Fibroblast of lung (primary cell): Measurements from ENCODE around the gene ADGRD1. TPM values are rescaled to one million over a fixed set of nuclear protein-coding genes. Genes with fewer than 3 reads are reported as not detected.

Experiments used
- DNase-seq, 2 donors: peaks; one replicate each; pipeline versions ENCODE4 v3.0.0 to v3.0.0-alpha.2; 2010; ENCODE audit warnings: low read depth in 2 of 2
- H2AFZ ChIP-seq: 2 replicates; pipeline ENCODE4 v1.5.1; 2012; ENCODE audit warnings: low read length, control low read depth, inconsistent platforms
- H3K27ac ChIP-seq: 2 replicates; pipeline ENCODE4 v1.5.1; 2011; ENCODE audit warnings: low read length, control low read depth; ENCODE audit not compliant: insufficient read depth
- H3K27me3 ChIP-seq: 2 replicates; pipeline ENCODE4 v1.5.1; 2011; ENCODE audit warnings: mild to moderate bottlenecking, low read length; ENCODE audit not compliant: control insufficient read depth, insufficient read depth
- H3K36me3 ChIP-seq: 2 replicates; pipeline ENCODE4 v1.5.1; 2011; ENCODE audit warnings: low read length; ENCODE audit not compliant: control insufficient read depth, insufficient read depth
- H3K4me1 ChIP-seq: 2 replicates; pipeline ENCODE4 v1.5.1; 2011; ENCODE audit warnings: low read length; ENCODE audit not compliant: control insufficient read depth, insufficient read depth; ENCODE audit errors: extremely low read depth
- H3K4me2 ChIP-seq: 2 replicates; pipeline ENCODE4 v1.5.1; 2011; ENCODE audit warnings: low read length, control low read depth; ENCODE audit not compliant: insufficient read depth; ENCODE audit errors: extremely low read depth
- H3K4me3 ChIP-seq, 4 experiments: fragments of 200-600 bp in 1 of 4; sonication (generic) in 1 of 4; replicated peaks in 1 of 4; 2 replicates each; pipeline ENCODE4 v1.5.1; 2011 to 2016; ENCODE audit warnings: low read length in 4 of 4, low read depth in 3 of 4, mild to moderate bottlenecking in 3 of 4, control low read depth in 2 of 4, inconsistent platforms in 1 of 4, mixed read lengths in 1 of 4; ENCODE audit not compliant: insufficient read depth in 1 of 4; ENCODE audit errors: control extremely low read depth in 1 of 4
- H3K79me2 ChIP-seq: 2 replicates; pipeline ENCODE4 v1.5.1; 2012; ENCODE audit warnings: mild to moderate bottlenecking, low read length, inconsistent platforms; ENCODE audit not compliant: control insufficient read depth, insufficient read depth
- H3K9ac ChIP-seq: 2 replicates; pipeline ENCODE4 v1.5.1; 2011; ENCODE audit warnings: mild to moderate bottlenecking, low read length, control low read depth; ENCODE audit not compliant: insufficient read depth
- H3K9me3 ChIP-seq: 2 replicates; pipeline ENCODE4 v1.5.1; 2012; ENCODE audit warnings: low read depth, low read length; ENCODE audit not compliant: control insufficient read depth, insufficient read depth
- H4K20me1 ChIP-seq: 2 replicates; pipeline ENCODE4 v1.5.1; 2011; ENCODE audit warnings: low read length; ENCODE audit not compliant: control insufficient read depth, insufficient read depth; ENCODE audit errors: extremely low read depth
- EZH2 ChIP-seq: IDR thresholded peaks from 2 replicates; pipeline ENCODE4 v1.5.1; 2012; ENCODE audit warnings: low read length, control low read depth, mild to moderate bottlenecking; ENCODE audit errors: missing control alignments
- polyA plus RNA-seq, 2 donors: library from polyadenylated mRNA; depleted of rRNA in 1 of 2; stranded (reverse) in 1 of 2; unstranded in 1 of 2; fragments of >200 nt; gene quantifications; 2 replicates each; pipeline ENCODE4 v1.2.1, GENCODE V29; 2011 to 2012; ENCODE audit warnings: missing spikeins in 1 of 2
- total RNA-seq: library from RNA; depleted of rRNA; stranded (reverse); fragments of >200 nt; gene quantifications from 2 replicates; pipeline ENCODE4 v1.2.1, GENCODE V29; 2014
- TF ChIP-seq, protein P1 (sequence below), 2 donors: IDR thresholded peaks in 1 of 2; conservative IDR thresholded peaks in 1 of 2; 1 replicate in 1 of 2; 2 replicates in 1 of 2; pipeline ENCODE4 v1.5.1; 2011 to 2012; ENCODE audit warnings: low read length in 2 of 2, control low read depth in 1 of 2, inconsistent platforms in 1 of 2, low read depth in 1 of 2, mild to moderate bottlenecking in 1 of 2

ADGRD1 gene
- total and polyA plus RNA-seq, 2 donors (not counting 1 experiment from before 2014, with no cell fraction given), result 7.3 to 11.6 TPM

DNA sequence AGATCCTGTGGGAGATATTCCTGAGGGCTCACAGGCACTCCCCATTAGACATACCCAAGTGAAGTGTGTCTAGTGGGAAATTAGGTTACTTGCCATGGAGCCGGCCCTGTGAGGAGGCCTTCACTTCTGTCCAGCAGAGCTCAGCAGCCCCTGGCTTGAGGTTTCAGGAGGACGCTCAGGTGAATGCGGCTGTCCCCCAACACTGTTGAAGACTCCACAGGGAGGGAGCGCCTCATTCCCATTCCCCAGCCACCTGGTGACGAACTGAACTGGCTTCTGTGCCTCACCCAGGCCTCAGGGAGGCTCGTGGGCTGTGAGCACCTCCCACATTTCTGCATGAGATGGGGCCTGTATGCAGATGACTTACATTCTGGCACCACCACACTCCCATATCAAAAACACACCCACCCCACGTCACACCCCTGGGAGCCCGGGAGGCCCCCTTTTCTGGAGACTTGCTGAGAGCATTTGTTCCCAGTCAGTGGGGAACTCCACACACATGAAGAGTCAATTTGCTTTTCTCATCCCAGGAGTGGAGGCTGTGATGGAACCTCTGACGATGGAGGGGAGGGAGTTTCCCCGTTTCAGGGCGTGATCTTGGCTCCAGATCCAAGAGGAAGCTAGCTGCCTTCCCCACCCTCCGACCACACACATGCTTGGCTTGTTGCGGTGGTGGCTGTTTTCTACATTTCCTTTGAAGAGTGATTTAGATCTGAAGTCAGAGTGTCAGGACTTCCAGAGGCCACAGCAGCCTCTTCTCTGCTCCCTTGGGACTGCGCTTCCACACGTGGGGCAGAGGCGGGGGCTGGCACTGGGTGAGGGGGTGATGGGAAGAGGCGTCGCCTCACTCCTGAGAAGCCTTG lies 120.7 kb downstream of the ADGRD1 start:
- H4K20me1 ChIP-seq, result no peaks in the 10 kb centered on the region
- H3K27ac ChIP-seq, result no peak overlapping the region
- H3K79me2 ChIP-seq, result no peaks in the 10 kb centered on the region
- H2AFZ ChIP-seq, result no peak overlapping the region
- no peak overlapping the region for H3K4me3 ChIP-seq
- H3K4me2 ChIP-seq, result no peak overlapping the region
- H3K36me3 ChIP-seq, result no peaks in the 10 kb centered on the region
- TF ChIP-seq EZH2, result no peak
- TF ChIP-seq, protein P1, sequence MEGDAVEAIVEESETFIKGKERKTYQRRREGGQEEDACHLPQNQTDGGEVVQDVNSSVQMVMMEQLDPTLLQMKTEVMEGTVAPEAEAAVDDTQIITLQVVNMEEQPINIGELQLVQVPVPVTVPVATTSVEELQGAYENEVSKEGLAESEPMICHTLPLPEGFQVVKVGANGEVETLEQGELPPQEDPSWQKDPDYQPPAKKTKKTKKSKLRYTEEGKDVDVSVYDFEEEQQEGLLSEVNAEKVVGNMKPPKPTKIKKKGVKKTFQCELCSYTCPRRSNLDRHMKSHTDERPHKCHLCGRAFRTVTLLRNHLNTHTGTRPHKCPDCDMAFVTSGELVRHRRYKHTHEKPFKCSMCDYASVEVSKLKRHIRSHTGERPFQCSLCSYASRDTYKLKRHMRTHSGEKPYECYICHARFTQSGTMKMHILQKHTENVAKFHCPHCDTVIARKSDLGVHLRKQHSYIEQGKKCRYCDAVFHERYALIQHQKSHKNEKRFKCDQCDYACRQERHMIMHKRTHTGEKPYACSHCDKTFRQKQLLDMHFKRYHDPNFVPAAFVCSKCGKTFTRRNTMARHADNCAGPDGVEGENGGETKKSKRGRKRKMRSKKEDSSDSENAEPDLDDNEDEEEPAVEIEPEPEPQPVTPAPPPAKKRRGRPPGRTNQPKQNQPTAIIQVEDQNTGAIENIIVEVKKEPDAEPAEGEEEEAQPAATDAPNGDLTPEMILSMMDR (conservative IDR thresholded peaks at IDR 0.05 in 1 of 2, IDR thresholded peaks at IDR 0.05 in 1 of 2; ENCODE audit: low read depth in 1 of 2, low read length in 2 of 2), result no peak
- no peak for DNase-seq
- H3K9me3 ChIP-seq, result no peaks in the 10 kb centered on the region
- no peak overlapping the region for H3K9ac ChIP-seq
- H3K4me1 ChIP-seq, result no peaks in the 10 kb centered on the region
- no peaks in the 10 kb centered on the region for H3K27me3 ChIP-seq

GRCh38 chr12:131075194-131075593 lies 121.5 kb downstream of the ADGRD1 start:
- Histone ChIP-seq H3K27ac (no peak overlapping the region), H3K4me1 (no peaks in the 10 kb centered on the region), H3K4me2 (no peak overlapping the region), H3K27me3 (no peaks in the 10 kb centered on the region), H3K79me2 (no peaks in the 10 kb centered on the region), H3K36me3 (no peaks in the 10 kb centered on the region), H3K9me3 (no peaks in the 10 kb centered on the region), H3K4me3 (no peak overlapping the region), H3K9ac (no peak overlapping the region), H2AFZ (no peak overlapping the region), H4K20me1 (no peaks in the 10 kb centered on the region)
- TF ChIP-seq, protein P1 (conservative IDR thresholded peaks at IDR 0.05 in 1 of 2, IDR thresholded peaks at IDR 0.05 in 1 of 2; ENCODE audit: low read depth in 1 of 2, low read length in 2 of 2), result no peak
- TF ChIP-seq EZH2, result no peak
- no peak for DNase-seq

DNA sequence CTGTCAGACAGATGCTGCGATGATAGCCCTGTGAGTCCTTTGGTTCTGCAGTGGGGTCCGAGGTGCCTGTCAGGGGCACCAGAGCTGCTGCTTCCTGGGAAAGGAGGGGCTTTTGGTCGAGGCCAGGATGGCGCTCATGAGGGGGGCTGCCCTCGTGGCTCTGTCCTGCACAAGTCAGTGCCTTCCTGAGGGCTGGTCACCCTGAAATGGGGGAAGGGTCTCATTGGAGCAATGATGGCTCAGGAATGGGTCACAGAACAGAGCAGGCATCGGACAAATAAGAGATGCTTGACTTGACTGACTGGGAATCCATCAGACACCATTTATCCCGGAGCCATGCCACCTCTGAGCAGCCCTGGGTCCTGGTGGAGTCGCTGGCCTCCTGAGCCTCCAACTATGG lies 121.9 kb downstream of the ADGRD1 start:
- no peaks in the 10 kb centered on the region for H4K20me1 ChIP-seq
- no peak overlapping the region for H3K4me2 ChIP-seq
- H3K36me3 ChIP-seq, result no peaks in the 10 kb centered on the region
- H2AFZ ChIP-seq, result no peak overlapping the region
- no peaks in the 10 kb centered on the region for H3K79me2 ChIP-seq
- H3K9ac ChIP-seq, result no peak overlapping the region
- H3K27me3 ChIP-seq, result no peaks in the 10 kb centered on the region
- H3K4me3 ChIP-seq, result no peak overlapping the region
- H3K9me3 ChIP-seq, result no peaks in the 10 kb centered on the region
- TF ChIP-seq, protein P1 (conservative IDR thresholded peaks at IDR 0.05 in 1 of 2, IDR thresholded peaks at IDR 0.05 in 1 of 2; ENCODE audit: low read depth in 1 of 2, low read length in 2 of 2), result no peak
- TF ChIP-seq EZH2, result no peak
- no peaks in the 10 kb centered on the region for H3K4me1 ChIP-seq
- no peak overlapping the region for H3K27ac ChIP-seq
- no peak for DNase-seq
